AG09319 (cell line): ENCODE data around the gene DIAPH2.

Source experiments
- DNase-seq: peaks from one replicate; pipeline ENCODE4 v3.0.0-alpha.2; 2010; ENCODE audit warnings: low read depth; ENCODE audit errors: extremely low read depth
- CTCF ChIP-seq: IDR thresholded peaks from 2 replicates; pipeline ENCODE4 v1.5.1; 2011; ENCODE audit warnings: low read depth, mild to moderate bottlenecking, inconsistent platforms, low read length, moderate library complexity

DIAPH2 gene

GRCh38 chrX:97311066-97311778 lies 626.6 kb downstream of the DIAPH2 start:
- DNase-seq: no peak
- TF ChIP-seq CTCF: no peak

GRCh38 chrX:97314345-97314744 lies 629.7 kb downstream of the DIAPH2 start:
- TF ChIP-seq CTCF: no peak

GRCh38 chrX:97315939-97316338 lies 631.3 kb downstream of the DIAPH2 start:
- no peak for DNase-seq
- TF ChIP-seq CTCF: no peak

More at GRCh38 chrX:97314345-97314744, 629.7 kb downstream of the DIAPH2 start:
- DNase-seq: no peak

GRCh38 chrX:97320305-97320704 lies 635.7 kb downstream of the DIAPH2 start:
- no peak for TF ChIP-seq CTCF
- no peak for DNase-seq

GRCh38 chrX:97322401-97322800 lies 637.8 kb downstream of the DIAPH2 start:
- no peak for TF ChIP-seq CTCF
- no peak for DNase-seq

- TF ChIP-seq CTCF: no peak
- no peak for DNase-seq
Measured at GRCh38 chrX:97326456-97326855, 641.8 kb downstream of the DIAPH2 start.

- no peak for DNase-seq
- TF ChIP-seq CTCF: no peak
Measured at GRCh38 chrX:97328853-97329390, 644.3 kb downstream of the DIAPH2 start.
